Smooth muscle cell (in vitro differentiated cells): ENCODE results near the gene GRIK1. TPM values are rescaled to one million over a fixed set of nuclear protein-coding genes. Genes with fewer than 3 reads are reported as not detected.
A peak's percentile ranks its signal among the peaks of the same experiment; 100 is the strongest.

Experiments used
- DNase-seq: peaks from one replicate; lab custom pipeline; 2025; ENCODE audit not compliant: unreplicated experiment; lab: John Stamatoyannopoulos, UW
- H2AFZ ChIP-seq: fragments of 200-600 bp; sonication (generic); 2 replicates; pipeline ENCODE4 v1.6.0; 2016; ENCODE audit warnings: antibody characterized with exemption, low read depth, mild to moderate bottlenecking
- H3F3A ChIP-seq: fragments of 200-600 bp; sonication (generic); 2 replicates; pipeline ENCODE4 v1.6.0; 2017; ENCODE audit warnings: antibody characterized with exemption, low read depth
- H3K27ac ChIP-seq: fragments of 200-600 bp; sonication (generic); 2 replicates; pipeline ENCODE4 v1.5.1; 2016; ENCODE audit warnings: low read depth, mild to moderate bottlenecking
- H3K27me3 ChIP-seq: fragments of 200-600 bp; sonication (generic); 2 replicates; pipeline ENCODE4 v1.6.1; 2016; ENCODE audit warnings: low read depth, mild to moderate bottlenecking
- H3K36me3 ChIP-seq: fragments of 200-600 bp; sonication (generic); 2 replicates; pipeline ENCODE4 v1.5.1; 2016; ENCODE audit warnings: low read depth
- H3K4me1 ChIP-seq: fragments of 200-600 bp; sonication (generic); 2 replicates; pipeline ENCODE4 v1.5.1; 2016; ENCODE audit warnings: low read depth
- H3K4me2 ChIP-seq: fragments of 200-600 bp; sonication (generic); 2 replicates; pipeline ENCODE4 v1.6.0; 2016; ENCODE audit warnings: mild to moderate bottlenecking
- H3K4me3 ChIP-seq: fragments of 200-600 bp; sonication (generic); 2 replicates; pipeline ENCODE4 v1.5.1; 2016; ENCODE audit warnings: mild to moderate bottlenecking
- H3K79me2 ChIP-seq: fragments of 200-600 bp; sonication (generic); 2 replicates; pipeline ENCODE4 v1.6.0; 2016; ENCODE audit warnings: low read depth, mild to moderate bottlenecking
- H3K9ac ChIP-seq: fragments of 200-600 bp; sonication (generic); 2 replicates; pipeline ENCODE4 v1.6.0; 2016; ENCODE audit warnings: low read depth
- H3K9me3 ChIP-seq: fragments of 200-600 bp; sonication (generic); replicated peaks from 2 replicates; pipeline ENCODE4 v1.5.1; 2016; ENCODE audit warnings: low read depth
- H4K20me1 ChIP-seq: fragments of 200-600 bp; sonication (generic); 2 replicates; pipeline ENCODE4 v1.6.0; 2016; ENCODE audit warnings: low read depth
- CTCF ChIP-seq: fragments of 200-600 bp; sonication (generic); IDR thresholded peaks from 2 replicates; pipeline ENCODE4 v1.5.1; 2017; ENCODE audit warnings: borderline replicate concordance, mild to moderate bottlenecking, antibody characterized with exemption; ENCODE audit not compliant: insufficient read depth, poor library complexity, severe bottlenecking
- WGBS: methylation state at CpG from one replicate; pipeline ENCODE4 v1.1.7; 2016; ENCODE audit warnings: low lambda C conversion rate; 5-methylcytosine and 5-hydroxymethylcytosine counted together
- polyA plus RNA-seq: library from polyadenylated mRNA; unstranded; fragments of >200 nt; fragmentation: Nextera tagmentation; extraction: Ambion mirVana; gene quantifications from 2 replicates; pipeline ENCODE4 v1.2.1, GENCODE V29; 2016
- total RNA-seq: library from RNA; depleted of rRNA; stranded (reverse); fragments of >200 nt; gene quantifications from 2 replicates; pipeline ENCODE4 v1.2.3, GENCODE V29; 2014

The GRIK1 gene
- total and polyA plus RNA-seq, 2 experiments from 2014 or later: 0.09 TPM; not detected in 1

- H3K4me1 ChIP-seq: no peaks in the 10 kb centered on the region
- H3K4me2 ChIP-seq: no peak overlapping the region
- WGBS: 72% methylated on average over 3 of the region's 3 CpGs
- no peak overlapping the region for H3K27ac ChIP-seq
- no peak for DNase-seq
- H3F3A ChIP-seq: no peaks in the 10 kb centered on the region
- H3K9ac ChIP-seq: no peak overlapping the region
- H3K27me3 ChIP-seq: no peaks in the 10 kb centered on the region
- TF ChIP-seq CTCF: no peak
- no peaks in the 10 kb centered on the region for H3K36me3 ChIP-seq
- no peaks in the 10 kb centered on the region for H4K20me1 ChIP-seq
- no peaks in the 10 kb centered on the region for H3K9me3 ChIP-seq
- no peaks in the 10 kb centered on the region for H3K79me2 ChIP-seq
- H3K4me3 ChIP-seq: no peak overlapping the region
- H2AFZ ChIP-seq: no peak overlapping the region
Measured at GRCh38 chr21:29851611-29852010, 88.2 kb downstream of the GRIK1 start.

- H4K20me1 ChIP-seq: no peaks in the 10 kb centered on the region
- no peaks in the 10 kb centered on the region for H3K36me3 ChIP-seq
- 27% methylated on average over 6 of the region's 6 CpGs for WGBS
- peak; percentile 73 for TF ChIP-seq CTCF
- H3K9ac ChIP-seq: no peak overlapping the region
- H3K79me2 ChIP-seq: no peaks in the 10 kb centered on the region
- H2AFZ ChIP-seq: no peak overlapping the region
- no peak overlapping the region for H3K4me2 ChIP-seq
- no peaks in the 10 kb centered on the region for H3F3A ChIP-seq
- no peaks in the 10 kb centered on the region for H3K27me3 ChIP-seq
- no peak overlapping the region for H3K4me3 ChIP-seq
- no peak overlapping the region for H3K27ac ChIP-seq
- H3K4me1 ChIP-seq: no peaks in the 10 kb centered on the region
- DNase-seq: no peak
- no peaks in the 10 kb centered on the region for H3K9me3 ChIP-seq
Measured at GRCh38 chr21:29849735-29850176, 90.0 kb downstream of the GRIK1 start.

GRCh38 chr21:29843804-29844203 is 96.0 kb downstream of the GRIK1 start:
- Histone ChIP-seq H3K9ac (no peak overlapping the region), H2AFZ (no peak overlapping the region), H3K36me3 (no peaks in the 10 kb centered on the region), H3K9me3 (no peaks in the 10 kb centered on the region), H3K27ac (no peak overlapping the region), H3K4me1 (no peaks in the 10 kb centered on the region), H3F3A (no peaks in the 10 kb centered on the region), H3K4me3 (no peak overlapping the region), H4K20me1 (no peaks in the 10 kb centered on the region), H3K4me2 (no peak overlapping the region), H3K27me3 (no peaks in the 10 kb centered on the region), H3K79me2 (no peaks in the 10 kb centered on the region)
- 94% methylated on average over 3 of the region's 3 CpGs for WGBS
- no peak for TF ChIP-seq CTCF
- no peak for DNase-seq

GRCh38 chr21:29834617-29835016 is 105.2 kb downstream of the GRIK1 start:
- H3K4me1 ChIP-seq: no peaks in the 10 kb centered on the region
- 77% methylated on average over 2 of the region's 2 CpGs for WGBS

More at GRCh38 chr21:29834617-29835016, 105.2 kb downstream of the GRIK1 start:
- no peak overlapping the region for H3K27ac ChIP-seq
- no peaks in the 10 kb centered on the region for H3K79me2 ChIP-seq
- H3K36me3 ChIP-seq: no peaks in the 10 kb centered on the region
- no peak overlapping the region for H3K4me2 ChIP-seq
- no peak overlapping the region for H3K9ac ChIP-seq
- no peaks in the 10 kb centered on the region for H3K27me3 ChIP-seq
- no peaks in the 10 kb centered on the region for H3F3A ChIP-seq
- no peak for TF ChIP-seq CTCF
- no peaks in the 10 kb centered on the region for H4K20me1 ChIP-seq
- H3K4me3 ChIP-seq: no peak overlapping the region
- no peak for DNase-seq
- H2AFZ ChIP-seq: no peak overlapping the region
- no peaks in the 10 kb centered on the region for H3K9me3 ChIP-seq
